Heart left ventricle (tissue), 13 donors: Measurements from ENCODE around the gene GALNT14.

Source experiments
- CTCF ChIP-seq, 12 donors: fragments of 200-600 bp; sonication (generic) in 4 of 12; IDR thresholded peaks; one replicate each; pipeline versions ENCODE4 v1.5.0 to v1.8.0; 2018 to 2022; ENCODE audit warnings: antibody characterized with exemption in 12 of 12, mild to moderate bottlenecking in 5 of 12
- POLR2A ChIP-seq, 2 donors: fragments of 450-650 bp; IDR thresholded peaks; one replicate each; pipeline ENCODE4 v1.6.1; 2017; ENCODE audit warnings: antibody characterized with exemption in 2 of 2, mild to moderate bottlenecking in 2 of 2, moderate library complexity in 2 of 2
- donor health status: ischemic (EF 13 %, LVEDD 7.1; RV severe dilation, severe dysfunction).
- donor health status: DM: no; HTN: yes; CAD: no.
- donor health status: DM: no; HTN: no; CAD: no.
- donor health status: ischemic (EF 25% LVEDD 6.9; RV normal size, moderate dysfunction).
- donor health status: ischemic (EF 25% LVEDD 5.7; RV mildly dilated, moderate dysfunction).
- donor health status: ischemic (EF 35%, LVEDD 5.7; RV mildly dilated, moderate dysfunction).
- donor health status: nonischemic (EF 11% LVEDD 7.7; RV severe dilation, severe dysfunction).
- donor health status: DM: yes; HTN: yes; CAD: no.
- donor health status: PGD.
- donor health status: ischemic (EF 29% LVEDD 5.4; RV normal size, mild dysfunction).
- donor health status: nonischemic (EF 23%, LVEDD 6.1; RV moderate dilation, normal function).

- TF ChIP-seq CTCF (IDR thresholded peaks at IDR 0.05) (no peak), POLR2A (IDR thresholded peaks at IDR 0.05) (no peak)
Measured at GRCh38 chr2:31108561-31109286, 29.5 kb downstream of the GALNT14 start.
